ENCODE results near the gene TCEA2.

DNA sequence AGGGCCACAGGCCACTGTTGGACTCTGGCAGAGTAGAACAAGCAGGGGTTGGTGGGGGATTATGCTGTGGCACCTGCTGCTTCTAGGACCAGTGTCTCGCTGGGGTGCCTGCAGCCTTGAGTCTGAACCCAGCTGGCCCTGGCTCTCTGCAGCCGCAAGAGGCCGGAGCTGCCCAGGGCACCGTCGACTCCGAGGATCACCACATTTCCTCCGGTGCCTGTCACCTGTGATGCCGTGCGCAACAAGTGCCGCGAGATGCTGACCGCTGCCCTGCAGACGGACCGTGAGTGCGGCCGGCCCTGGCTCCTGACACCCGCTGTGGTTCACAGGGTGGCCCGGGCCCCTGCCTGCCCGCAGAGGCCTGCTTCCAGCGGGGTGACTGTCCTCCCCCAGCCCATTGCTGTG is 6.2 kb downstream of the TCEA2 start:
- TF ChIP-seq, protein P1, sequence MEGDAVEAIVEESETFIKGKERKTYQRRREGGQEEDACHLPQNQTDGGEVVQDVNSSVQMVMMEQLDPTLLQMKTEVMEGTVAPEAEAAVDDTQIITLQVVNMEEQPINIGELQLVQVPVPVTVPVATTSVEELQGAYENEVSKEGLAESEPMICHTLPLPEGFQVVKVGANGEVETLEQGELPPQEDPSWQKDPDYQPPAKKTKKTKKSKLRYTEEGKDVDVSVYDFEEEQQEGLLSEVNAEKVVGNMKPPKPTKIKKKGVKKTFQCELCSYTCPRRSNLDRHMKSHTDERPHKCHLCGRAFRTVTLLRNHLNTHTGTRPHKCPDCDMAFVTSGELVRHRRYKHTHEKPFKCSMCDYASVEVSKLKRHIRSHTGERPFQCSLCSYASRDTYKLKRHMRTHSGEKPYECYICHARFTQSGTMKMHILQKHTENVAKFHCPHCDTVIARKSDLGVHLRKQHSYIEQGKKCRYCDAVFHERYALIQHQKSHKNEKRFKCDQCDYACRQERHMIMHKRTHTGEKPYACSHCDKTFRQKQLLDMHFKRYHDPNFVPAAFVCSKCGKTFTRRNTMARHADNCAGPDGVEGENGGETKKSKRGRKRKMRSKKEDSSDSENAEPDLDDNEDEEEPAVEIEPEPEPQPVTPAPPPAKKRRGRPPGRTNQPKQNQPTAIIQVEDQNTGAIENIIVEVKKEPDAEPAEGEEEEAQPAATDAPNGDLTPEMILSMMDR (IDR thresholded peaks at IDR 0.05), result no peak
- no peak for TF ChIP-seq POLR2A (IDR thresholded peaks at IDR 0.05)
